Loucy (cell line): ENCODE results near the gene CRCP.

ENCODE experiments used
- CTCF ChIP-seq: fragments of 200-600 bp; sonication (generic); conservative IDR thresholded peaks from 2 replicates; pipeline ENCODE4 v1.5.1; 2014; ENCODE audit warnings: mild to moderate bottlenecking, antibody characterized with exemption, low read length
- EZH2phosphoT487 ChIP-seq: fragments of 200-600 bp; IDR thresholded peaks from 2 replicates; pipeline ENCODE4 v1.6.1; 2018; ENCODE audit warnings: antibody characterized with exemption, mild to moderate bottlenecking, moderate library complexity, borderline replicate concordance

GRCh38 chr7:66173856-66174255, 59.2 kb downstream of the CRCP start:
- TF ChIP-seq CTCF (no peak), EZH2phosphoT487 (no peak)
